ENCODE measurements around the gene ARHGEF40.

The ARHGEF40 gene

DNA sequence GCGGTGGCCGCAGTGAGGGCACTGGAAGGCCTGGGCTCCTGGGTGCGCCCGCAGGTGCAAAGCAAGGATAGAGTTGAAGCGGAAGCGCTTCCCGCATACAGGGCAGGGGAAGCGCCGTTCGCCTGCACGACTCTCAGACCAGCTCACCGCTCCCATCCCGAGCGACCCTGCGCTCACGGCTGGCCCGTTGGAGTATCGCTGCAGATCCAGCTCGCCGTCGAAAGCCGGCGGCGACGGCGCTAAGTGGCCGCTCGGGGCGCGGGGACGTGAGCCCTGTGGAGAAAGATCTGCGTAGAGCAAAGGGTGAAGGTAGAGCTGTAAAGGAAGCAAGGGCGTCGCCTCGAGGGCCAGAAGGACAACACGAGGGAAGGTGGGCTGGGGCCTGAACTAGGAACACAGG is 22.9 kb downstream of the ARHGEF40 start:
- TF ChIP-seq, protein P1, sequence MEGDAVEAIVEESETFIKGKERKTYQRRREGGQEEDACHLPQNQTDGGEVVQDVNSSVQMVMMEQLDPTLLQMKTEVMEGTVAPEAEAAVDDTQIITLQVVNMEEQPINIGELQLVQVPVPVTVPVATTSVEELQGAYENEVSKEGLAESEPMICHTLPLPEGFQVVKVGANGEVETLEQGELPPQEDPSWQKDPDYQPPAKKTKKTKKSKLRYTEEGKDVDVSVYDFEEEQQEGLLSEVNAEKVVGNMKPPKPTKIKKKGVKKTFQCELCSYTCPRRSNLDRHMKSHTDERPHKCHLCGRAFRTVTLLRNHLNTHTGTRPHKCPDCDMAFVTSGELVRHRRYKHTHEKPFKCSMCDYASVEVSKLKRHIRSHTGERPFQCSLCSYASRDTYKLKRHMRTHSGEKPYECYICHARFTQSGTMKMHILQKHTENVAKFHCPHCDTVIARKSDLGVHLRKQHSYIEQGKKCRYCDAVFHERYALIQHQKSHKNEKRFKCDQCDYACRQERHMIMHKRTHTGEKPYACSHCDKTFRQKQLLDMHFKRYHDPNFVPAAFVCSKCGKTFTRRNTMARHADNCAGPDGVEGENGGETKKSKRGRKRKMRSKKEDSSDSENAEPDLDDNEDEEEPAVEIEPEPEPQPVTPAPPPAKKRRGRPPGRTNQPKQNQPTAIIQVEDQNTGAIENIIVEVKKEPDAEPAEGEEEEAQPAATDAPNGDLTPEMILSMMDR (IDR thresholded peaks at IDR 0.05; ENCODE audit: borderline replicate concordance, control extremely low read depth, extremely low read depth, insufficient read depth, missing control alignments) = no peak
- in situ Hi-C loops (cut with MboI; ENCODE audit: low sequenced_read_pairs, unreplicated experiment) = loop anchor here (10.0 kb wide), 1 partner anchor 78 kb away; no protein-coding TSS in a partner anchor
- DNase-seq (ENCODE audit: low spot score) = no peak

GRCh38 chr14:21093769-21094681 is 23.9 kb downstream of the ARHGEF40 start:
- TF ChIP-seq, protein P1 (IDR thresholded peaks at IDR 0.05; ENCODE audit: borderline replicate concordance, control extremely low read depth, extremely low read depth, insufficient read depth, missing control alignments) = no peak
- no peak for DNase-seq (ENCODE audit: low spot score)
- in situ Hi-C loops (cut with MboI; ENCODE audit: low sequenced_read_pairs, unreplicated experiment) = loop anchor here (10.0 kb wide), 1 partner anchor 79 kb away; no protein-coding TSS in a partner anchor

GRCh38 chr14:21095430-21096205 is 25.5 kb downstream of the ARHGEF40 start:
- in situ Hi-C loops (cut with MboI; ENCODE audit: low sequenced_read_pairs, unreplicated experiment) = loop anchor here (10.0 kb wide), 1 partner anchor 81 kb away; no protein-coding TSS in a partner anchor
- TF ChIP-seq, protein P1 (IDR thresholded peaks at IDR 0.05; ENCODE audit: borderline replicate concordance, control extremely low read depth, extremely low read depth, insufficient read depth, missing control alignments) = no peak
- DNase-seq (ENCODE audit: low spot score) = no peak

DNA sequence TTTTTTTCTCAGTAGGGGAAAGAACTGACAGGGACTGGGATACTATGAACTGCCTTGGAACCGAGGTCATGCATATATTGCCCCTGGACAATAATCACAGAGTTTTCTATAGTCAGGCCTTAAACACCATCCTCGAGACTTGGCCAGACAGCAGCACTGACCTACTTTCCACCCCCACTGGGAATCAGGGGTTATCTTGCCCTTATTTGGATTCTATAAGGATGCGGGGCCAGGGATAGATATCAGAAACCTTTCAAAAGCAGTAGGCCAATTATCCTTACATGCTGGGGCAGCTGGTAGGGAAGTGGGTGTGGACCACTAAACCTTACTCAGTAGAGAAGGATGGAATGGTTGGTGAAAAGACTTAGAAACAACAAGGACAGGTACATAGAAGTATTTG is 26.3 kb downstream of the ARHGEF40 start:
- TF ChIP-seq, protein P1 (IDR thresholded peaks at IDR 0.05; ENCODE audit: borderline replicate concordance, control extremely low read depth, extremely low read depth, insufficient read depth, missing control alignments) = no peak
- no peak for DNase-seq (ENCODE audit: low spot score)
- in situ Hi-C loops (cut with MboI; ENCODE audit: low sequenced_read_pairs, unreplicated experiment) = loop anchor here (10.0 kb wide), 1 partner anchor 82 kb away; no protein-coding TSS in a partner anchor

DNA sequence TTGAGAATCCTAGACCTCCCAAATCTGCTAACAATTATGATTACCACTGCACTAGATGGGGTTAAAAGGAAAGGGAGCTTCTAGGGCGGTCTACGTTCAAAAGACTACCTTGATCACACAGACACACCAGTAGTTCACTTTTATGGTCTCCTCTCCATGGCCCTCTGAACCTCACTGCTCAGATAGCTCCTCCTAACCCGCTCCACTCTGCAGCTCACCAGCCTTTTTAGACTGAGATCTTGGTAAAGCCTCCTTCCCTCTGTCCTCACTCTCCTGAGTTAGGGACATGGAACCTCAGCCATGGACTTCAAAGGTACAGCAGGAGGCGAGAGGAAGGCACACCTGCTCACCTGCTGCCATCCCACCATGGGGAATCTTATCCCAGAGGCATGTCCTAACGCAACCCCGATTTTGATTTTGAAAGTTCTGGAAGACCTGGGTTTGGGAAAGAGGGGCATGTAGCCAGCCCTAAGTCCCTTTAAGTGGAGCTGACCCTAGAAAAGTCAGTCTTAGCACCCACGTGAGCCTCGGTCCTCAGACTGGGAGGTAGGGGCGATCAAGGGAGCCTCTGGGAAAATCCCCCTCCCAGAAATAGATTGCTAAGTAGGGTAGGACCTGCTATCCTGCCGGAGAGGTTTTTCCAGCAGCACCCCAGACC is 27.0 kb downstream of the ARHGEF40 start:
- in situ Hi-C loops (cut with MboI; ENCODE audit: low sequenced_read_pairs, unreplicated experiment) = loop anchor here (10.0 kb wide), 1 partner anchor 82 kb away; no protein-coding TSS in a partner anchor
- no peak for DNase-seq (ENCODE audit: low spot score)
- TF ChIP-seq, protein P1 (IDR thresholded peaks at IDR 0.05; ENCODE audit: borderline replicate concordance, control extremely low read depth, extremely low read depth, insufficient read depth, missing control alignments) = no peak

GRCh38 chr14:21097636-21098075 is 27.6 kb downstream of the ARHGEF40 start:
- in situ Hi-C loops (cut with MboI; ENCODE audit: low sequenced_read_pairs, unreplicated experiment) = loop anchor here (10.0 kb wide), 1 partner anchor 83 kb away; no protein-coding TSS in a partner anchor
- TF ChIP-seq, protein P1 (IDR thresholded peaks at IDR 0.05; ENCODE audit: borderline replicate concordance, control extremely low read depth, extremely low read depth, insufficient read depth, missing control alignments) = no peak
- DNase-seq (ENCODE audit: low spot score) = no peak
